SIG-M5 treated with dmso at 0.1 percent for 504 hours (cell line): ENCODE results near the gene ZNF701.

Experiments
- DNase-seq: peaks from one replicate; lab custom pipeline; 2025; ENCODE audit not compliant: unreplicated experiment; lab: John Stamatoyannopoulos, UW

Gene ZNF701

DNA sequence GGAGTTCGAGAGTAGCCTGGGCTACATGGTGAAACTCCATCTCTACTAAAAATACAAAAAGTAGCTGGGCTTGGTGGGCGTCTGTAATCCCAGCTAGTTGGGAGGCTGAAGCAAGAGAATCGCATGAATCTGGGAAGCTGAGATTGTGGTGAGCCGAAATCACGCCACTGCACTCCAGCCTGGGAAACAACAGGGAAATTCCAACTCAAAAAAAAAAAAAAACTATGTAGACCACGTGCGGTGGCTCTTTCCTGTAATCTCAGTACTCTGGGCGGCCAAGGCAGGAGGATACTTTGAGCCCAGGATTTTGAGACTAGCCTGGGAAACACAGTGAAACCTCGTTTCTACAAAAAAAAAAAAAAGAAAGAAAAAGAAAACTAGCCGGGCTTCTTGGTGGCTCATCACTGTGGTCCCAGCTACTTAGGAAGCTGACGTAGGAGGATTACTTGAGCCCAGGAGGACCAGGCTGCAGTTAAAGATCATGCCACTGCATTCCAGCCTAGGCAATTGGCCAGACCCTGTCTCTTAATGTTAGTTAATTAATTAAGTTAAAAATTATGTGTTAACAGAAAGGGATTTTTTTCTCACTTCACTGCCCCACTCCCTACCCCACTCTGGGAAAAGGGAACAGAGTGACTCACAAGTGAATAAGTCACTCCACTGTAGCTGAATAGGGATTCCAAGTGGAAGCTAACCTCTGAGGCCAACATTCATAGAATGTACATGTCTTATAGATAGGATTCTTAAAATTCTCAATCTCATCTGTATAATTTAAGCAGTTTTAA lies 65.9 kb downstream of the ZNF701 start:
- DNase-seq: no peak
